ENCODE data around the gene PRXL2C. TPM values are rescaled to one million over a fixed set of nuclear protein-coding genes. Genes with fewer than 3 reads are reported as not detected.

The PRXL2C gene
- total and polyA plus RNA-seq, 2 of the 8 experiments (the other 6 are each of a cell fraction or from before 2014, with no cell fraction given): 2.8 to 7.3 TPM

DNA sequence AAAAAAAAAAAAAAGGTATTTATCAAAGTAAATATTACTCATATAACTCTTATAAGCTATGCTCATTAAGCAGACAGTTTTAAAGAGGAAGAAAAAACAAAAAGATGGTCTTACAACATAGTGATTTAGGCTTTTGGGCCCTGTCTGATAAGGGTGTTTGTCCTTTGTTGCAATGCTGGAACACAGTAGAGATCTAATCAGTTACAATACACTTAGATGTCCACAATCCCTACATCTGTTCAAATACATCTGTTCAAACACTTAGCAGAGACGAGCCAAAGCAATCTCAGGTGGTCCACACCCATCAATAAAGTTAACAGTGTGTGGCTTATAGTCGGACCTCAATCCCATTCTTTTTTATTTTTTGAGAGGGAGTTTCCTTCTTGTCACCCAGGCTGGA, 11.0 kb downstream of the PRXL2C start:
- Histone ChIP-seq H3K56ac (replicated peaks; ENCODE audit: insufficient read length, low read depth, low read length) (no peak overlapping the region), H3K18ac (ENCODE audit: extremely low read depth, low read length) (no peak overlapping the region), H3K23me2 (ENCODE audit: low read depth, low read length) (no peaks in the 10 kb centered on the region), H4K8ac (ENCODE audit: extremely low read depth, insufficient read depth, low read length) (no peak overlapping the region), H3K79me2 (ENCODE audit: control insufficient read depth in 1 of 2, insufficient read depth in 2 of 2, low read length in 2 of 2) (no peaks in the 10 kb centered on the region; a peak in 1 of 4 replicates), H2BK5ac (ENCODE audit: low read depth, low read length) (no peak overlapping the region), H3K23ac (ENCODE audit: insufficient read length) (no peak overlapping the region), H4K20me1 (replicated peaks in 1 of 2; ENCODE audit: control insufficient read depth in 1 of 2, insufficient read depth in 2 of 2, low read length in 2 of 2) (no peaks in the 10 kb centered on the region), H3K9me3 (ENCODE audit: insufficient read depth in 2 of 2, low read depth in 1 of 2, low read length in 1 of 2) (no peaks in the 10 kb centered on the region), H3K14ac (ENCODE audit: insufficient read length) (no peak overlapping the region), H2BK20ac (ENCODE audit: low read length) (no peak overlapping the region), H3K27me3 (replicated peaks in 1 of 4; ENCODE audit: control insufficient read depth in 3 of 4, extremely low read depth in 1 of 4, insufficient read depth in 3 of 4, low read length in 3 of 4) (no peaks in the 10 kb centered on the region), H3K4me3 (ENCODE audit: extremely low read depth in 1 of 4, insufficient read depth in 2 of 4, low read depth in 3 of 4, low read length in 4 of 4) (no peak overlapping the region), H4K91ac (replicated peaks; ENCODE audit: insufficient read length, low read length) (no peak overlapping the region), H3K4me2 (ENCODE audit: insufficient read depth in 1 of 2, low read depth in 2 of 2, low read length in 2 of 2) (no peak overlapping the region), H2BK120ac (replicated peaks; ENCODE audit: low read depth, low read length) (no peak overlapping the region), H3K9ac (replicated peaks in 1 of 4; ENCODE audit: extremely low read depth in 1 of 4, low read depth in 3 of 4, low read length in 3 of 4) (no peak overlapping the region), H2BK15ac (ENCODE audit: low read length) (no peak overlapping the region), H3K36me3 (ENCODE audit: control insufficient read depth in 2 of 4, insufficient read depth in 4 of 4, low read length in 3 of 4) (peaks cover 0 to 3% (median 1%) of the 10 kb centered on the region in 4 experiments; a peak in 1 of 8 replicates), H2AK5ac (ENCODE audit: low read depth, low read length) (no peak overlapping the region), H3K4me1 (replicated peaks in 1 of 4; ENCODE audit: control insufficient read depth in 3 of 4, insufficient read depth in 4 of 4, low read length in 3 of 4) (no peaks in the 10 kb centered on the region), H4K5ac (ENCODE audit: insufficient read length, low read depth, low read length) (no peak overlapping the region), H3K79me1 (ENCODE audit: low read depth, low read length) (no peaks in the 10 kb centered on the region), H3K4ac (replicated peaks; ENCODE audit: insufficient read length, low read depth, low read length) (no peak overlapping the region), H2BK12ac (ENCODE audit: low read depth, low read length) (no peak overlapping the region), H3K27ac (ENCODE audit: low read depth, low read length) (no peak overlapping the region), H2AFZ (ENCODE audit: low read length) (no peak overlapping the region)
- ChIA-PET POLR2A (ENCODE audit: partially characterized antibody) (no interaction called here), CTCF (ENCODE audit: partially characterized antibody) (no interaction called here)
- no peak for FAIRE-seq
- no peak for DNase-seq (ENCODE audit: low read depth in 1 of 2, low spot score in 2 of 2)
- WGBS, 2 experiments (ENCODE audit: extremely low coverage in 1 of 2, insufficient coverage in 1 of 2, insufficient read length in 1 of 2, insufficient replicate concordance in 2 of 2, low coverage in 1 of 2, low lambda C conversion rate in 2 of 2, missing lambda C conversion rate in 1 of 2): 85% methylated on average over 2 of the region's 2 CpGs; no CpG with 5 or more reads in 1 of the 2 experiments
- TF ChIP-seq BRCA1 (IDR thresholded peaks at IDR 0.05; ENCODE audit: low read depth, low read length) (no peak), KDM5A (IDR thresholded peaks at IDR 0.05; ENCODE audit: low read length) (no peak), TAF7 (optimal IDR thresholded peaks at IDR 0.05; ENCODE audit: borderline replicate concordance, low read depth, low read length) (no peak), CREB1 (IDR thresholded peaks at IDR 0.05) (no peak), ASH2L (IDR thresholded peaks at IDR 0.05; ENCODE audit: low read length) (no peak)
